T-helper 1 cell treated with Interleukin-12 subunit alpha and Interleukin-12 subunit beta and Interleukin-4 antibody, amounts not matched to agents 30 ng/mL and 1 ng/mL, for 36 hours (primary cell): ENCODE results near the gene GRB7. TPM values are rescaled to one million over a fixed set of nuclear protein-coding genes. Genes with fewer than 3 reads are reported as not detected.
"Not testable (repeated sequence)": the region's sequence is repeated elsewhere in the genome, so short reads cannot be mapped to it uniquely, and the experiment has no call there.

ENCODE experiments used
- intact Hi-C: fragments of 100-400 bp; cut with micrococcal nuclease; formaldehyde crosslinking; loops from one replicate; pipeline ENCODE4 v1.15.1; 2024
- total RNA-seq: library from RNA; stranded (reverse); gene quantifications from 2 replicates; pipeline ENCODE4 v1.2.3, GENCODE V29; 2022

The GRB7 gene
- total RNA-seq, 1 donor from 2014 or later = 0.86 TPM

- intact Hi-C loops = no loop called here
These were observed 12.6 kb downstream of the GRB7 start for GRCh38 chr17:39750131-39751015.

GRCh38 chr17:39751016-39751543 lies 13.3 kb downstream of the GRB7 start:
- intact Hi-C loops = no loop called here

- intact Hi-C loops = no loop called here
These were observed 13.9 kb downstream of the GRB7 start for GRCh38 chr17:39751637-39752036.

GRCh38 chr17:39752241-39752881 lies 14.6 kb downstream of the GRB7 start:
- intact Hi-C loops = no loop called here

GRCh38 chr17:39753514-39754160 lies 15.9 kb downstream of the GRB7 start:
- intact Hi-C loops = loop anchor here (1.0 kb wide), 11 partner anchors 17 to 292 kb away; partner anchors contain the start of genes CDK12, IKZF3, LRRC3C and MIEN1

- intact Hi-C loops = loop anchor here (1.0 kb wide), 11 partner anchors 16 to 293 kb away; partner anchors contain the start of genes CDK12, IKZF3, LRRC3C and MIEN1
These were observed 16.6 kb downstream of the GRB7 start for GRCh38 chr17:39754161-39754957.

GRCh38 chr17:39754958-39755553 lies 17.3 kb downstream of the GRB7 start:
- intact Hi-C loops = loop anchor here (1.0 kb wide), 12 partner anchors 15 to 294 kb away; partner anchors contain the start of genes CDK12, IKZF3, LRRC3C and MIEN1

- intact Hi-C loops = loop anchor here (1.0 kb wide), 1 partner anchor 36 kb away; no protein-coding TSS in a partner anchor
These were observed 18.0 kb downstream of the GRB7 start for GRCh38 chr17:39755554-39756379.

GRCh38 chr17:39756380-39757079 lies 18.8 kb downstream of the GRB7 start:
- intact Hi-C loops = no loop called here

- intact Hi-C loops = no loop called here
These were observed 19.5 kb downstream of the GRB7 start for GRCh38 chr17:39757176-39757662.

GRCh38 chr17:39757931-39758873 lies 20.5 kb downstream of the GRB7 start:
- intact Hi-C loops = loop anchor here (1.0 kb wide), 1 partner anchor 55 kb away; no protein-coding TSS in a partner anchor

GRCh38 chr17:39759204-39759603 lies 21.5 kb downstream of the GRB7 start:
- intact Hi-C loops = no loop called here

- intact Hi-C loops = no loop called here
These were observed 24.2 kb downstream of the GRB7 start for GRCh38 chr17:39761861-39762496.

GRCh38 chr17:39763051-39763820 lies 25.5 kb downstream of the GRB7 start:
- intact Hi-C loops = no loop called here

- intact Hi-C loops = not testable (repeated sequence)
These were observed 26.4 kb downstream of the GRB7 start for GRCh38 chr17:39764171-39764570.

- intact Hi-C loops = no loop called here
These were observed 27.4 kb downstream of the GRB7 start for GRCh38 chr17:39765175-39765574.
